Posterior vena cava (tissue), 2 donors: ENCODE results near the gene SMIM38. TPM values are rescaled to one million over a fixed set of nuclear protein-coding genes. Genes with fewer than 3 reads are reported as not detected.

Experiments used
- DNase-seq: peaks from one replicate; pipeline ENCODE4 v3.0.0-alpha.2; 2020; ENCODE audit warnings: low spot score
- intact Hi-C, 2 donors: fragments of 100-400 bp; cut with DNase I; formaldehyde crosslinking; loops; one replicate each; pipeline versions ENCODE4 v1.14.1 to v1.14.2; 2022 to 2023
- long read RNA-seq, 2 donors: library from polyadenylated mRNA; unstranded; transcript quantifications; one replicate each; pipeline ENCODE4 v2.0.0, GENCODE V29; 2020 to 2021
- total RNA-seq, 2 donors: library from RNA; stranded (reverse); fragmentation: NEBNext Ultra II Directional; extraction: Animal tissue kit (Norgen Biotek cat#: 25700); gene quantifications; one replicate each; pipeline ENCODE4 v1.2.1, GENCODE V29; 2021
- donor health status: DM: yes; HTN: yes; CAD: no.
- donor health status: DM: yes; HTN: yes; CAD: no.

The SMIM38 gene
- 1 to 10 TPM in 1 of 2 donors, under 1 TPM in 1; 0.76 to 1.4 TPM for total RNA-seq
- long read RNA-seq, donor 1 = 0 reads
- long read RNA-seq, donor 2 = 0 reads

GRCh38 chr11:69155302-69156234, at the start of gene SMIM38:
SMIM38 (plus strand) TSS chr11:69155935; CDS start chr11:69157847, 1,912 bp downstream.
- intact Hi-C loops = no loop called here
- peak; percentile 72 for DNase-seq

DNA sequence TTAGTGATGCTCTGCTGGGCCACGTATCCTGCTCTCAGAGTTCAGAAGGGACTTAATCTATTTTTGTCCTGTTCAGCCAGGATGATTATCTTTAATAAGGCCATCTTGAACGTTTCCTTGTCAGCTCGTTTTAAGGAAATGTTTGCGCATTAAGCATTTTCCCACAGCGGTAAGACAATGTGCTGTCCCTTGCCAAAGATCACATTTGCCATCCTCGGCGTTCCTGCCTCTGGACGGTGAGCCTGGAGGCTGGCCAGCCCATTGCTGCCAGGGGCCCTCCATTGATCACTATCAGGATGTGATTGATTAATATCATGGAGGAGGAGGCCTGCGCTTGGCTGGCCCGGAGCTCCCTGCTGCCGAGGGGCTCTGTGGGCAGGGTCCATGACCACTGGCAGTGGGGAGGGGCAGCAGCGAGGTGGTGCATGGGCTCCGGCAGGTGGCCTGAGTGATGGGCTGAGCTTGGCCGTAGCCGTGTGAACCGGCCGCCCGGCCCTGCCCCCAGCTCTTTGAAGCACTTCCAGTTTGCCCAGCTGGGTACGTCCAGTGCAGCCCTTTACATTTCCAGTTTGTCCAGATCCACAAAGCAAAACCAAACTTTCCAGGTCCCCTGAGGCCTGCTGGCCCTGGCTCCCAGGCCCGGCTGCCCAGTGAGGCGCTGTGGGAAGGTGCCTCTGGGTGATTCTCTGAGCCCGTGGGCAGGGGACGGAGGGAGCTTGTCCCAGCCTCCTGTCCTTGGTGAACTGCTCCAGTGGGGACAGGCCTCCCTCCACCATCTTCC, 49.5 kb upstream of the SMIM38 start:
- DNase-seq = no peak

GRCh38 chr11:69107413-69107812, 48.3 kb upstream of the SMIM38 start:
- intact Hi-C loops = loop anchor here (2.0 to 5.0 kb wide), 2 partner anchors 100 to 543 kb away; no protein-coding TSS in a partner anchor
- no peak for DNase-seq

More for the DNA sequence above, 49.5 kb upstream of the SMIM38 start:
- intact Hi-C loops = loop anchor here (2.0 to 5.0 kb wide), 2 partner anchors 101 to 545 kb away; no protein-coding TSS in a partner anchor

GRCh38 chr11:69108030-69108429, 47.7 kb upstream of the SMIM38 start:
- intact Hi-C loops = loop anchor here in 1 of 2 donors (5.0 kb wide), 1 partner anchor 99 kb away; no protein-coding TSS in a partner anchor

DNA sequence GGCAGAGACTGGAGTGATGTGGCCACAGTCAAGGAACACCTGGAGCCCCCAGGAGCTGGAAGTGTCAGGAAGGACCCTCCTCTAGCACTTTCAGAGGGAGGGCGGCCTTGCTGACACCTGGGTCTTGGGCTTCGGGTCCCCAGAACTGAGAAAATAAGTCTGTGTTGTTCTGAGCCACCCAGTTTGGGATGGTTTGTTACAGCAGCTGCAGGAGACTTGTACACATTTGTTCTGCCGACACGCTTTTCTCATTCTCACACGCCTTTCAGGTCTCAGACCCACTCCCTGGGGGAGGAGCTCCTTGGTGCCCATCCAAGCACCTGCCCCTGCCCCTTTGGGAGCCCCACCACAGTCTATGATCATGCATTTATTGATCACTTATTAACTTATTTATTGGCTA, 47.2 kb upstream of the SMIM38 start:
- DNase-seq = no peak

More at GRCh38 chr11:69108030-69108429, 47.7 kb upstream of the SMIM38 start:
- DNase-seq = no peak

GRCh38 chr11:69109101-69109500, 46.6 kb upstream of the SMIM38 start:
- intact Hi-C loops = loop anchor here in 1 of 2 donors (5.0 kb wide), 1 partner anchor 98 kb away; no protein-coding TSS in a partner anchor
- no peak for DNase-seq

More for the DNA sequence above, 47.2 kb upstream of the SMIM38 start:
- intact Hi-C loops = loop anchor here in 1 of 2 donors (5.0 kb wide), 1 partner anchor 99 kb away; no protein-coding TSS in a partner anchor

DNA sequence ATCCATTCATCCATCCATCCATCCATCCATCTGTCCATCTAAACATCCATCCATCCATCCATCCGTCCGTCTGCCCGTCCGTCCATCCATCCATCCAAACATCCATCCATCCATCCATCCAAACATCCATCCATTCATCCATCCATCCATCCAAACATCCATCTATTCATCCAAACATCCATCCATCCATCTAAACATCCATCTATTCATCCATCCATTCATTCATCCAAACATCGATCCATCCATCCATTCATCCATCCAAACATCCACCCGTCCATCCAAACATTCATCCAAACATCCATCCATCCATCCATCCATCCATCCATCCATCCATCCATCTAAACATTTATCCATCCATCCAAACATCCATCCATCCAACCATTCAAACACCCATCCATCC, 45.3 kb upstream of the SMIM38 start:
- no peak for DNase-seq
- intact Hi-C loops = loop anchor here in 1 of 2 donors (2.0 kb wide), 1 partner anchor 698 kb away; no protein-coding TSS in a partner anchor

- intact Hi-C loops = loop anchor here in 1 of 2 donors (2.0 kb wide), 1 partner anchor 697 kb away; no protein-coding TSS in a partner anchor
- DNase-seq = no peak
Measured at GRCh38 chr11:69111624-69112542, 43.9 kb upstream of the SMIM38 start.

- intact Hi-C loops = no loop called here
- no peak for DNase-seq
Measured at GRCh38 chr11:69113226-69113625, 42.5 kb upstream of the SMIM38 start.

DNA sequence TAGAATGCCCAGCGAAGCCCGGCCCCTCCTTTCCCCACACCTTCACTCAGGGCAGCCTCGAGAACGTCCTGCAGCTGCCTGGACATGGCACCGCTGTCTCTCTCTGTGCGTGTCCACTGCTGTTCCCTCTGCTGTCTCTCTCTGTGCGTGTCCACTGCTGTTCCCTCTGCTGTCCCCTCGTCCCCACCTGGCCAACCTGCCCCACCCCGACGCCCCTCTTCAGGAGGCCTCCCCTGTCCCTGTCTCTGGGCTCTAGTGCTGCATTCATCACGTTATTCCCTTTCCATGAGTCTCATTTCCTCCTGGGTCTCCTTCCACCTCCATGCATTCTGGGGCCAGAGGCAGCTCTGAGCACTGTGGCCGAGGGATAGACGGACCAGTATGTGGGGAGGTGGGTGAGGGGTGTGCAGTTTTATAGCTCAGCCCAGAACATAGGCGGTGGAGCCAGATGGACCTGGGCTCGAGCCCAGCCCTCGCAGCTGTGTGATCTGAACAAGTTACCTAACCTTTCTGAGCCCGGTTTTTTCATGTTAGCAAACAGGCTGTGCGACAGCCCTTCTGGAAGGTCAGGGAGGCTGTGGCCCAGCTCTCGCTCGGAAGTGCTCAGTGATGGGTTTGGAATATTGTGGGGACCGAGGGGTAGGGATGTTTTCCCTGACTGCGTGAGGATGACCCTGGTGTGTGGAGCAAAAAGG, 41.9 kb upstream of the SMIM38 start:
- intact Hi-C loops = no loop called here
- no peak for DNase-seq

DNA sequence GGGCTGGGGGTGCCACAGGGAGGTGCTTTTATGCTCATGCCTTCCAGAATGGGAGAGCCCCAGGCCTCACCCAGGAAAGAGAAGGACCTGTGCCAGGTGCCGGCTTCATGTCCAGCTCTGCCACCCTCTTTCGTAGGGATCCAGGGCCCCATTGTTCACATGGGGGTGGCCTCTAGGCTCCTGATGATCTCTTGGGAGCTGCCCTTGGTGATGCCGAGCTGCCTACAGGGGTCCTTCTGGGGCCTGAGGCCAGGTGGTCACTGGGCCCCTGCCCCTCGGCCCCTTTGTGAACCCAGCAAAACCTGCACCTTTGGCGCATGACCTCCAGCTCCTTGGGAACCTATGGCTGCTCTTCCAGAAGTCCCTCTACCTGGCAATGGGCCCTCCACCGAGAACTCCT, 41.4 kb upstream of the SMIM38 start:
- intact Hi-C loops = no loop called here
- no peak for DNase-seq

DNA sequence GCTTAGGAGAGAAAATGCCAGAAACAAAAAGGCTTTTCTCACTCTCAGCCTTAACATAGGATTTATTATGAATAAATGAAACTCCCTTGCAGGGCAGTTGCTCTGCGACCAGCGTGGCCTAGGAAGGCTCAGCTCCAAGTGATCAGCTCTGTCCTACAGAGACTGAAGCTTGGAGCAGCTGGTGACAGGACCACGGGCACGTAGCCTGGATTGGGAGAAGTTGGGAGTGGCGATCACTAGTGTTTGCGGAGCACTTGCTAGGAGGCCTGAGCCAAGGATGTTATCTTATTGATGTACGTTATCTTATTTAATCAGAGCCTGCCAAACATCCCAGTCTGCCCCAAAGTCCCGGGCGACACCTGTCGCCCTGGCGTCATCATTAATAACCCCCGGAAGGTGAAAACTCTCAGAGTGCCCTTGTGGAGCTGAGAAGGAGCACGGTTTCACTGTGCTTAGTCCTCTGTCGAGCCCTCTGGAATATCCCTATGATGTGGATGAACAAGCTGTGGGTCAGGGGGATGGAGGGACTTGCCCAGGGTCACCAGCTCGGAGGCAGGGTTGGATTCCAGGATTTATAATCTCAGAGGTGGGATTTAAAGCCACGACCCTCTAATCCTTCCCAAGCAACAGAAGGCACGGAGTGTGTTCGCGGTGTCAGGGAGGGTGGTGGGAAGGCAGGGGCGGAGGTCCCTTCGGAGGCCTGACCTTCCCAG, 40.8 kb upstream of the SMIM38 start:
- DNase-seq = no peak
- intact Hi-C loops = no loop called here

- DNase-seq = no peak
- intact Hi-C loops = no loop called here
Measured at GRCh38 chr11:69115586-69116560, 39.9 kb upstream of the SMIM38 start.

DNA sequence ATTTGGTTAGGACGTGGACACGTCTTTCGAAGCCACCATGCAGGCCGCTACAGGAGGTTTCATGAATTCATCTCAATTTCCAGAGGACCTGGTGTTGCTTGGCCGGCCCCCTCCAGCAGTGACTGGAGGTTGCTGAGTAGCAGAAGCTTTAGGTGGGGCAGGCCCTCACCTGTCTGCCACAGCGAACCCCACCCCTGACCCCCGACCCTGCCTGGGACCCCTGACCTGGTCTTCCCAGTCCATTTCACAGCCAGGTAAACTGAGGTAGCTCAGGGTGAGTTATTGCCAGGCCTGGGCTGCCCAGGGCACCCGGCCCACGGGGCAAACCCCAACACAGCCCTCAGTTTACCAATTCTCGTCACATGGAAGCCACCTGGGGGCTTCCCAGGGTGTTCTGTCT, 39.1 kb upstream of the SMIM38 start:
- intact Hi-C loops = loop anchor here in 1 of 2 donors (1.0 kb wide), 1 partner anchor 337 kb away; no protein-coding TSS in a partner anchor
- peak; percentile 81 for DNase-seq

- no peak for DNase-seq
- intact Hi-C loops = no loop called here
Measured at GRCh38 chr11:69119190-69119589, 36.5 kb upstream of the SMIM38 start.
